GM21528 (cell line): ENCODE measurements around the gene SIRT1.
"Not testable (repeated sequence)": the region's sequence is repeated elsewhere in the genome, so short reads cannot be mapped to it uniquely, and the experiment has no call there.

ENCODE experiments used
- ATAC-seq: cut with Tn5 transposase; IDR thresholded peaks from one replicate; pipeline ENCODE4 v1.9.1; 2021; ENCODE audit warnings: mild to moderate bottlenecking, moderate library complexity; ENCODE audit not compliant: unreplicated experiment, low FRiP score

SIRT1 gene

DNA sequence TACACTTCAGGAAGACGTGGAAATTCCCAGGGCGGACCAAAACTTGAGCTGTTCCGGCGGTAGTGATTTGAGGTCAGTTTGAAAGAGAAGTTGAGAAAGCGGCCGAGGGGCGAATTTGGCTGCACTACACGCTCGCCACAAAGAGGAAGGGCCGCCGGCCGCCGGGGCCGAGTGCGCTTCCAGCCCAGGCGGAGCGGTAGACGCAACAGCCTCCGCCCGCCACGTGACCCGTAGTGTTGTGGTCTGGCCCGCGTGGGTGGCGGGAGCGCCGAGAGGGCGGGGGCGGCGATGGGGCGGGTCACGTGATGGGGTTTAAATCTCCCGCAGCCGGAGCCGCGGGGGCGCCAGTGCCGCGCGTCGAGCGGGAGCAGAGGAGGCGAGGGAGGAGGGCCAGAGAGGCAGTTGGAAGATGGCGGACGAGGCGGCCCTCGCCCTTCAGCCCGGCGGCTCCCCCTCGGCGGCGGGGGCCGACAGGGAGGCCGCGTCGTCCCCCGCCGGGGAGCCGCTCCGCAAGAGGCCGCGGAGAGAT, at the start of gene SIRT1:
Gene SIRT1, plus strand, starts transcription at position 344 of the 529 bp plus-strand sequence. Its CDS starts 66 bp downstream, at position 410.
- ATAC-seq, result peak; percentile 88

DNA sequence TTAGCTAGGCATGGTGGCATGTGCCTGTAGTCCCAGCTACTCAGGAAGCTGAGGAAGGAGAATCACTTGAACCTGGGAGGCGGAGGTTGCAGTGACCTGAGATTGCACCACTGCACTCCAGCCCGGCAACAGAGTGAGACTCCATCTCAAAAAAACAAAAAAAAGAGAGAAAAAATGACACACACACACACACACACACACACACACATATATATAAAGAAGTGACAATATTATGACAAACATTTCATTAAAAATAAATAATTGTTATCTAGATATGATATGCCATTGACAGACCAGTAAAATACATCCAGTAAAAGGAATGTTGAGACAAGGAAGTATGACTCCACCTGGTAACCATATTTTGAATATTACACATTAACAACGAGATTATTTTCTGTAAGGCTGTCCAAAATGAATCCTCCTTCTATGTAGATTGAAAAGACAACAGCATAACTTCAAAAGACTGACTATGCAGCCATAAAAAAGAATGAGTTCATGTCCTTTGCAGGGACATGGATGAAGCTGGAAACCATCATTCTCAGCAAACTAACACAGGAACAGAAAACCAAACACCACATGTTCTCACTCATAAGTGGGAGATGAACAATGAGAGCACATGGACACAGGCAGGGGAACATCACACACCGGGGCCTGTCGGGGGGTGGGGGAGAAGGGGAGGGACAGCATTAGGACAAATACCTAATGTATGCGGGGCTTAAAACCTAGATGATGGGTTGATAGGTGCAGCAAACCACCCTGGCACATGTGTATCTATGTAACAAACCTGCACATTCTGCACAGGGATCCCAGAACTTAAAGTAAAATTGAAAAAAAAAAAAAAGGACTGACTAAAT, 48.7 kb upstream of the SIRT1 start:
- ATAC-seq, result not testable (repeated sequence)

DNA sequence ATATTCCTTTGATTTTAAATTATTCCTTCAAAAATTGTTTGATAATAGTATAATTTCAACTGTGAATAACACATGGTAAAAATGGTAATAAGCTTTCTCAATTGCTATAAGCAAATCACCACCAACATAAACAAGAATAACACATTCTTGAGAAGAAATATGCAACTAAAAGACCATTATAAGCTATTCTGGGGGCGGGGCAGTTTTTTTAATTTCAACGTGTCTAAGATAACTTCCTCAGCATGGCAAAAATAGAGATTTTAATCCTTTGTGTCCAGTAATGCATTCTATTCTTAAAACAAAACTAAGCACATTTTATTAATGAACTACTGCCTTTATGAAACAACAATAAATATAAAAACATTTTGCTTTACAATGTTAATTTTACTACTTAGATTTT, 48.0 kb upstream of the SIRT1 start:
- no peak for ATAC-seq

DNA sequence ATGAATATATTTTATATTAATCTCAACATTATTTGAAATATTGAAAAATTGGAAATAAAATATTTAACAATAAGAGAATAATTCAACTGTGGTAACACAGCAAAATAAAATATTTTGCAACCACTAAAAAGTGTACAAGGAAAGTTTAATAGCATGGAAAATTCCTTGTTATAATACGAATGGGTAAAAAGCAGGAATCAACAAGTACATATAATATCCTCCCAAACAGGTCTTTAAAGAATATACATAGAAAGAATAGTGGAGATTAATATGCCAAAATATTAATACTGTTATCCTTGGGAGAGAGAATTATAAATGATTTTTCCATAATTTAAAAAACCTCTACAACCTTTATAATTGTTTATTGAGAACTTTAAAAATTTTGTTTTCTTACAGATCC, 47.5 kb upstream of the SIRT1 start:
- no peak for ATAC-seq

DNA sequence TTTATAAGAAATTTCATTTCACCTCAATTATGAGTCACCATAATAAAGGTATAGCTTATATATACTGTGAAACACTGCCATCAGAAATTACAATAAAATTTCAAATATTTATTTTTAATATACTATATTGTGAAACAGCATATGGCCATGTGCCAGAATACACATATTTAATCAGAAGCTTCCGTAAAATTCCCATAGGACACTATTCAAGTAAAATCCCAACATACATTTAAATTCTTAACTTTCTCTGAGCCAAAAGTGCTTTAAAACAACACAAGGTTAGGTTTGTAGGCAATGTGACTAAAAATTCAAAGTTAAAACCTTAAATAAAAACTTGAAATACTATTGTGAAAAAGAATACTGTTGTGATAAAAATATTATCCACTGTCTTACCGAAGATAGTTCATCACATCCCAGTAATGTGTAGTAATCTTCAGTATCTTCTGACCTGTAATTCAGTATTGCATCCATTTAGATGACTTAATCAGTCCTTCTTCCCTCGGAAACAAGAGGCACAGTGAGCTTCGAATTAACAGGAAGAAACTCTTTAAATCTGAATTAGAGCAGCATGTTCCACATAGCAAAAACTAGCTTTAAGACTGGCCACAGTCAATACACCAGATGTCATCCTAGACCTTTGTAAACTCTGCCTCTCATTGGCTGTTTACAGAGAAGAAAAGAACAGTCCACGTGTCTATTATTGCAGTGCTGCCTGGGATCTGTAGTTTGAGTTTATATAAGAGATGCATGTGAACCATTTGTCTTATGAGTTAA, 46.7 kb upstream of the SIRT1 start, which contains the start of gene DNAJC12:
Gene DNAJC12, minus strand, starts transcription at position 648 of the 774 bp plus-strand sequence. Its CDS starts 177 bp downstream, at position 471.
- ATAC-seq, result no peak

DNA sequence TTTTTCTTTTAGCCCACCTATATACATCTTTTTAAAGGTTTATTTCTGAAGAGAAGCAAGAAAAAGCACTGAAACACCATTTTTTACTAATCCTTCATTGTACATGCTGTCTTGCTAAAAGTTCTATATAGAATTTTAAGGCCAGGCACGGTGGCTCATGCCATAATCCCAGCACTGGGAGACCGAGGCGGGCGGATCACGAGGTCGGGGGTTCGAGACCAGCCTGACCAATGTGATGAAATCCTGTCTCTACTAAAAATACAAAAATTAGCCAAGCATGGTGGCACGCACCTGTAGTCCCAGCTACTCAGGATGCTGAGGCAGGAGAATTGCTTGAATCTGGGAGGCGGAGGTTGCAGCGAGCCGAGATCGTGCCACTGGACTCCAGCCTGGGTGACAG, 44.9 kb upstream of the SIRT1 start:
- not testable (repeated sequence) for ATAC-seq

DNA sequence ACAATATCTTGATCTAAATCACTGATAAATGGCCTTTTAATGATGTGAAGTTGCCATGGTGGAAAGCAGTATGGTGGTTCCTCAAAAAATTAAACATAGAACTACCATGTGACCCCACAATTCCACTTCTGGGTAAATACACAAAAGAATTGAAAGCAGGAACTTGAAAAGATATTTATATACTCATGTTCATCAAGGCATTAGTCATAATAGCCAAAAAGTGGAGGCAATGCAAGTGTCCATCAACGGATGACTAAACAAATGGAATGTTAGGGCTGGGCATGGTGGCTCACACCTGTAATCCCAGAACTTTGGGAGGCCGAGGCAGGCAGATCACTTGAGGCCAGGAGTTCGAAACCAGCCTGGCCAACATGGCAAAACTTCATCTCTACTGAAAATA, 44.5 kb upstream of the SIRT1 start:
- no peak for ATAC-seq

DNA sequence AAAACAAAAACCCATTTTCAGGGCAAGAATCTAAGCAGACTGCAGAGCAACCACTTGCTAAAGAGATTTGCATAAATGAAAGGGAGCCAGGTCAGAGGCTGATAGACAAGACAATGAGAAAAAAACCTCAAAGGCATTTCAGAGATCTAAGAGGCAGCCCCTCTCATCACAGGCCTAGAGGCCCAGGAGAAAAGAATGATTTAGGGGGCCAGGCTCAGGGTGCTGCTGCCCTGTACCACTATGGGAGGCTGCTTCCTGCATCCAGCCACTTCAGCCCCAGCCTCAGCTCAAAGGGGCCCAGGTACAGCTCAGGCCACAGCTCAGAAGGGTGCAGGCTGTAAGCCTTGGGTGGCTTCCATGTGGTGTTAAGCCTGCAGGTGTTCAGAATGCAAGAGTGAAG, 42.7 kb upstream of the SIRT1 start:
- no peak for ATAC-seq

DNA sequence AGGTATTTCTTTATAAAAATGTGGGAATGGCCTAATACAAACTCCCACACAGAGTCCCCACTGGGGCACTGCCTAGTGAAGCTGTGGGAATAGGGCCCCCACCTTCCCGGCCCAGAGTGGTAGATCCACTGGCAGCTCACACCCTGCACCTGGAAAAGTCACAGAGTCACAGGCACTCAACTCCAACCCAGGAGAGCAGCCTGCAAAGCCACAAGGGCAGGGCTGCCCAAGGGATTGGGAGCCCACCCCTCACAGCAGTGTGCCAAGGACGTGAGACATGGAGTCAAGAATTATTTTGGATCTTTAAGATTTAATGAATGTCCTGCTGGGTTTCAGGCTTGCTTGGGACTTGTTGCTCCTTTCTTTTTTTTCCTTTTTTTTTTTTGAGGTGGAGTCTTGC, 41.2 kb upstream of the SIRT1 start:
- no peak for ATAC-seq

DNA sequence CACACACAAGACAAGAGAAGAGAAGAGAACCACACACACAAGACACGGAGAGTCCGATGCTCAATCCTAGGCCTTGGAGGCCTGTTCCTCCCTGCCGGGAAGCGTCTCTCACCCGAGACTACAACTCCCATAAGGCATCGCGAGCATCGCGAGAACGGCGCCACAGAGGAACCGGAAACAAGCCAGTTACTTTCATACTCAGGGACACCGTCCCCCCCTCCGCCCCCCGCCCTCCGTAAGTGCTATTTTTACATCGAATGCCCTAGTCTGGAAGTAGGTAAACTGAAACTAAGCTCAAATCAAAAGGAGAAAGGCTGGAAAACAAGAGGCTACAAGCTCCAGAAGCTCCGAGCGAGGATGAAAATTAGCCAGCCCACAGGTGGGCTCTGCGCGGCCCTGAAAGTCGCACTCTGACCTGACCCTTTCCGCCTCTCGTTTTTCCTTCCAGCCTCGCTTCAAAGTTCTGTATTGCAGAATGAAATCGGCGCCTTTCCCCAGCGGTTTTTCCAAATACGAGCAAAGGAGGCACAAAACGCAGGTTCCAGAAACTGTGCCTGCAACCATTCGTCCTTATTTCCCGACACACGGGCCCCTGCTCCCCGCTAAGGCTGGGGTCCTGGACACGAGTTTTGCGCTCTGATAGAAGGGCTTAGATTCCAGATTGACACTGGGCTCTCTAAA, 35.0 kb upstream of the SIRT1 start:
- peak; percentile 96 for ATAC-seq

DNA sequence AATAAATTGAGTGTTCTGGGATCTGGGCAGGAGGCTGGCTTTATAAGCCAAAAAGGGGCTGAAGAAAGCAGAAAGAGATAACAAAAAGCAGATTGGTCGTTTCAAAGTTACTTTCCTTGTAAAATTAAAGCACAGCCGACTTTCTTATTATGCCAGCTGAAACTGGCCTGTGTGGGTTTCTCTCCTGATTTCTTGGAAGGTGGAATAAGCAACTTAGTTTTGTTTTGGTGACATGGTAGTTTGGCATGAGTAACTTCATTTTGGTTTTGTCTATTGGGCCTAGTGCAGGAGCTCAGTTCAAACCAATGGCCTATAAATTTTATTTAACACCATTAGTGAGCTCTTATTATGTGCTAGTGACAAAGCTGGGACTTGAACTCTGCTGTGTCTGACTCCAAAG, 33.3 kb upstream of the SIRT1 start:
- ATAC-seq, result no peak

DNA sequence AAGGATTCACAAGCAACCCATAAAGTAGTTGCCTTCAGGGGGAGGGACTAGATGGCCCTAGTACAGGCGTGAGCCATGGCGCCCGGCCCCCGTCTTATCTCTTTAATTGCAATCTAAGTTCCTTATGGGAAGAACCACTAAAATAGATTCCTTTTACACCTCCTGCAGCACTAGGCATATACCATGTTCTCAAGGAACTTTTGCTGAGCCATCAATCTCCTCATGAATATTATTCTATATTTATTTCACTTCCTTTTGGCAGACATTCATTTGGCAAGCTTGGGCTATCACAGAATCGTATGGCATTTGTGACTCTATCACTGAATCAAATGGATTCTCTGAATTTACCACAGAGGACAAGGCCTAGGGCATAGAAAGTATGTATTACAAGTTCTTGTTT, 31.7 kb upstream of the SIRT1 start:
- ATAC-seq, result no peak

DNA sequence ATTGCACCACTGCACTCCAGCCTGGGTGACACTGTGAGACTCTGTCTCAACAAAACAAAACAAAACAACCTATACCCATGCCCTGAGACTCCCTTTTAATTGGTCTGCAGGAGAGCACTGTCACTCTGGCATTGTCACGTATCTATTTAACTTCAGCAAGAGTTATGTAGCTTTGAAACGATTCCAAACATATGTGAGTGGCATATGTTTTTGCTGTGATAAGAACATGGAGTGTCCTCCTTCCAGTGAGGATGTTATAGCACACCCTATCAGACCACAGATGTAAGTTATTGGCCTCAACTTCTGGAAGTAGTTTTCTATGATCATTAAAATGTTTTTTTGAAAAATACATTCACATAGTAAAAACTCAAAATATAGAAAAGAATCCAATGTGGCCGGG, 30.9 kb upstream of the SIRT1 start:
- ATAC-seq, result no peak

DNA sequence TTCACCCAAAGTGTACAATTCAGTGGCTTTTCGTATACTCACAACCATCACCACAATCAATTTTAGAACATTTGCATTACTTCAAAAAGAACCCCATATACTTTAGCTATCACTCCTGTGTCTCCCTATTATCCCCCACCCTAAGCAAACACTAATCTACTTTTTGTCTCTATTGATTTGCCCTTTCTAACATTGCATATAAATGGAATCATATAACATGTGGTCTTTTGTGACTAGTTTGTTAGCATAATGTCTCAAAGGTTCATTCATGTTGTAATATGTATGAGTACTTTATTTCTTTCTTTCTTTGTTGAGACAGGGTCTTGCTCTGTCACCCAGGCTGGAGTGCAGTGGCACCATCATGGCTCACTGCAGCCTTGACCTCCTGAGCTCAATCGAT, 25.5 kb upstream of the SIRT1 start:
- no peak for ATAC-seq

DNA sequence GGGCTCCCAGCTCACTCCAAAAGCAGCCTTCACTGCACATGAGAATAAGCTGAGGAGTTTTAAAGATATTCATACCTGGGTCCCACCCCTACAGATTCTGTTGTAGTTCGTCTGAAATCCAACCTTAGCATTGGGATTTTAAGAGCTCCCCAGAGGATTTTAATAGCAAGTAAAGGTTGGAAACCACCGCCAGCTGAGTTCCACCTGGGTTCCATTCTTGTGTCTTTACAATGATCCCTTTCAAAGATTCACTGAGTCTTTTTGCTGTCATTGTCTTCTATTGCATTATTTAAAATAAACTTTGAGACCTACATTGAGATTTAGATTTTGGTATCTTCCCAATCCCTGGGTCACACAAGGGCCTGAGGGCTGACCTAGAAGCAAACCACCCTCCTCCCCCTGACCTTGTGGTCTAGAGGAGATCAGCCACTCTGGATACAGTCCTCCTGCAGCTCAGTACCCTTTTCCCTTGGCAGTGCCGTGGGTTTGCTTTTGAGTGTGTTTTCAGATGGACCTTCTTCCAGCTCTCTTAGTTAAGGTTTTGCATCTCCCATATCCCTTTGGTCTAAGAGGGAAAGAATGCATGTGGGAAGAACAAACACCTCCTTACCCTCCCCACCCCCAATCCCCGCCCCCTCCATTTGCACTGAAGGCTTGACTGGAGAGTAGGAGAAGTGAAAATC, 22.6 kb upstream of the SIRT1 start:
- ATAC-seq, result no peak

DNA sequence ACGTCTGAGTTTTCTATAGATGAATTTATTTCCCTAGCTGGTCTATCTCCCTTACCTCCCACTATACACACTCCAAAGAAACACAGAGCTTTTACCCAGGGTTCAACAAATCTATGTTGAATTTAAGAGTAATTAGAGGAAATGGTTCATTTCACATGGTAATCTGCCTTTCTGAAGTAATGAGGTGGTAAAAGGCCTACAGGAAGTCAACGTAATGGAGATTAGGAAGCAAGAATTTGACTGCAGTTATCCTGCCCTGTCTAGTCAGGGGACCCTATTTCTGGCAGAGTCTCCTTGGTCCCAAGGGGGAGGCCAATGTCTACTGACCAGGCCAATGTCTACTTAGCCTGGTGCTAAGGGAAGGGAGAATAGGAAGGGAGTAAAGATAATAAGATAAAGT, 21.4 kb upstream of the SIRT1 start:
- no peak for ATAC-seq

DNA sequence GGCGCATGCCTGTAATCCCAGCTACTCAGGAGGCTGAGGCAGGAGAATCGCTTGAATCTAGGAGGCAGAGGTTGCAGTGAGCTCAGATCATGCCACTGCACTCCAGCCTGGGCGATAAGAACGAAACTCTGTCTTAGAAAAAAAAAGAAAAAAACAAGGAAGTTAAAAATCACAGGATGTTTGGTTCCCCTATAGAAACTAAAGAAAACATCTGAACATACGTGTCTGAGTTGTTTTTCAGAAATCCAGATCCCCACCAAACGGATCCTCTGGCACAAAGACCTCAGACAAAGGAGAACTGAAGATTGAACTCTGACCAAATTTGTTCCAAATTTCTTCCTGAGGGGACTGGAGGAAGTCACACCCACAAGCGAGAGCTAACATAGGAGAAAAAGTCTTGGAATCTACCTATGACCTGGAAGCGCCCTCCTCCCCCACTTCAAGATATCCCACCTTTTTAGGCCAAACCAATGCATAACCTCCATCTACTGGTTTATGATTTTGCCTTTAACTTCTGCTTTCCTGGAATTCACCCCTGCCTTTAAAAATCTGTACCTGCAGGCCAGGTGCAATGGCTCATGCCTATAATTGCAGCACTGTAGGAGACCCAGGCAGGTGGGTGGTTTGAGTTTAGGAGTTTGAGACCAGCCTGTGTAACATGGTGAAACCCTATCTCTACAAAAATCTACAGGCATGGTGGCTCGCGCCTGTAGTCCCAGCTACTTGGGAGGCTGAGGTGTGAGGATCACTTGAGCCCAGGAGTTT, 19.7 kb upstream of the SIRT1 start:
- no peak for ATAC-seq

DNA sequence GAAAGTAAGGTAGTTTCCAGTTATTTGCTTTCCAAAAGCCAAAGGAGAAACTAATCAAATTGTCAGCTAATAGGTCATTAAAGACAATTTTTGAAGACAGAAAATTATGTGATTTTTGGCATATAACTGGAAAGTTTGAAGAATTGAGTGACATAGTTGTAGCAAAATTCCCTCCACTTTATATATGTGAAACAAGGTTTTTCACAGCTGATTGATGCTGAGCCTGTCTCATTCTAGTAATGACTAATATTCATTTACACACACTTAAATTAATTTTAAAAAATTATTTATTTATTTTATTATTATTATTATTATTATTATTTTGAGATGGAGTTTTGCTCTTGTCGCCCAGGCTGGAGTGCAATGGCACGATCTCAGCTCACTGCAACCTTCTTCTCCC, 16.3 kb upstream of the SIRT1 start:
- no peak for ATAC-seq

DNA sequence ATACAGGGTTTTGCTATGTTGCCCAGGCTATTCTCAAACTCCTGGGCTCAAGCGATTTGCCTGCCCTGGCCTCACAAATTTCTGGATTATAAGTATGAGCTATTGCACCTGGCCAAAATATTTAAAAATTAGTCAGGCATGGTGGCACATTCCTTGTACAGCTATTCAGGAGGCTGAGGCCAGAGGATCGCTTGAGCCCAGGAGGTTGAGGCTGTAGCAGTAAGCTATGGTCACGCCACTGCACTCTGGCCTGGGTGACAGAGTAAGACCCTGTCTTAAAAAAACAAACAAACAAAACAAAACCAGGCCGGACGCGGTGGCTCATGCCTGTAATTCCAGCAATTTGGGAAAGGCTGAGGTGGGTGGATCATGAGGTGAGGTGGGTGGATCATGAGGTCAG, 14.5 kb upstream of the SIRT1 start:
- ATAC-seq, result no peak
